HL-60/S4 treated with phorbol 12-myristate 13-acetate at 8.2 ng/mL for 4 days and 3 days (cell line): ENCODE measurements around the gene TM4SF4.
"Not testable (repeated sequence)": the region's sequence is repeated elsewhere in the genome, so short reads cannot be mapped to it uniquely, and the experiment has no call there.

Source experiments
- in situ Hi-C: fragments of 300-500 bp; cut with MboI; formaldehyde crosslinking; loops from 2 replicates; pipeline ENCODE4 v1.15.0; 2022; ENCODE audit warnings: low sequenced_read_pairs

The TM4SF4 gene

GRCh38 chr3:149474250-149474817 is at the start of gene TM4SF4:
TM4SF4 (plus strand) TSS chr3:149474697; CDS start chr3:149474878, 181 bp downstream.
- in situ Hi-C loops = no loop called here

- in situ Hi-C loops = no loop called here
Measured at GRCh38 chr3:149424918-149425317, 49.6 kb upstream of the TM4SF4 start.

- in situ Hi-C loops = no loop called here
Measured at GRCh38 chr3:149426325-149426724, 48.2 kb upstream of the TM4SF4 start.

GRCh38 chr3:149428087-149428486 is 46.4 kb upstream of the TM4SF4 start:
- in situ Hi-C loops = no loop called here

GRCh38 chr3:149430216-149430615 is 44.3 kb upstream of the TM4SF4 start:
- in situ Hi-C loops = no loop called here

- in situ Hi-C loops = no loop called here
Measured at GRCh38 chr3:149432149-149432548, 42.3 kb upstream of the TM4SF4 start.

- in situ Hi-C loops = no loop called here
Measured at GRCh38 chr3:149435996-149436885, 38.3 kb upstream of the TM4SF4 start.

GRCh38 chr3:149437286-149437685 is 37.2 kb upstream of the TM4SF4 start:
- in situ Hi-C loops = no loop called here

GRCh38 chr3:149437710-149438109 is 36.8 kb upstream of the TM4SF4 start:
- in situ Hi-C loops = no loop called here

GRCh38 chr3:149438981-149439380 is 35.5 kb upstream of the TM4SF4 start:
- in situ Hi-C loops = no loop called here

- in situ Hi-C loops = no loop called here
Measured at GRCh38 chr3:149441642-149442041, 32.9 kb upstream of the TM4SF4 start.

GRCh38 chr3:149442043-149442442 is 32.5 kb upstream of the TM4SF4 start:
- in situ Hi-C loops = no loop called here

GRCh38 chr3:149442851-149443544 is 31.5 kb upstream of the TM4SF4 start:
- in situ Hi-C loops = no loop called here

- in situ Hi-C loops = no loop called here
Measured at GRCh38 chr3:149443545-149443912, 31.0 kb upstream of the TM4SF4 start.

- in situ Hi-C loops = not testable (repeated sequence)
Measured at GRCh38 chr3:149444867-149445266, 29.6 kb upstream of the TM4SF4 start.

GRCh38 chr3:149448331-149448831 is 26.1 kb upstream of the TM4SF4 start:
- in situ Hi-C loops = no loop called here

GRCh38 chr3:149449182-149449581 is 25.3 kb upstream of the TM4SF4 start:
- in situ Hi-C loops = no loop called here

- in situ Hi-C loops = no loop called here
Measured at GRCh38 chr3:149449799-149450198, 24.7 kb upstream of the TM4SF4 start.

GRCh38 chr3:149450281-149450680 is 24.2 kb upstream of the TM4SF4 start:
- in situ Hi-C loops = no loop called here

- in situ Hi-C loops = no loop called here
Measured at GRCh38 chr3:149452036-149452435, 22.5 kb upstream of the TM4SF4 start.

GRCh38 chr3:149453140-149453805 is 21.2 kb upstream of the TM4SF4 start:
- in situ Hi-C loops = no loop called here
